NCI-H1930 (cell line): Measurements from ENCODE around the gene EIF4A2.
A peak's percentile ranks its signal among the peaks of the same experiment; 100 is the strongest.
"Not testable (repeated sequence)": the region's sequence is repeated elsewhere in the genome, so short reads cannot be mapped to it uniquely, and the experiment has no call there.

ENCODE experiments used
- DNase-seq, 2 experiments: peaks; one replicate each; lab custom pipeline; 2025; lab: John Stamatoyannopoulos, UW

The EIF4A2 gene

GRCh38 chr3:186784820-186785494 lies 1.6 kb downstream of the EIF4A2 start:
- no peak for DNase-seq

DNA sequence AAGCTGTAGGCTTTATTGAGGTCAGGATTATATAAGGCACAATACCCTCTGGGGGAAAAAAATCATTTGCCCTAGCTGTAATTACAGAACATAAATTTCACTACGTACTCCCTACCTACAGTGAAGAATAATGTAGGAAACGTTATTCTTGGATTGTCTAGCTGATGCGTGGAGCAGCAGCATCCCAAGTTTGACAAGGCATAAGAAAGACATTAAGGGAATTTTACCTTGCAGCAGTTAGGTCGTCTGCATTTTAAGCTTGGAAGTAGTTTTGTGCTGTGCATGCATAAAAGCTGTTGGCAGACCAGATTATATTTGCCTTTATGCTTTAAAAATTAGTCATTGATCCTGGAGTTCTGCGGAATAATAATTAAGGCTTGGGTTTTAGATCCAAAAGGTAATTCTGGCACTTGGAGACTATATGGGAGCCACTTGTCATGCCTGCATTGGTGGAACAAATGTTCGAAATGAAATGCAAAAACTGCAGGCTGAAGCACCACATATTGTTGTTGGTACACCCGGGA lies 2.2 kb downstream of the EIF4A2 start:
- no peak for DNase-seq

GRCh38 chr3:186786922-186787321 lies 3.5 kb downstream of the EIF4A2 start:
- no peak for DNase-seq

DNA sequence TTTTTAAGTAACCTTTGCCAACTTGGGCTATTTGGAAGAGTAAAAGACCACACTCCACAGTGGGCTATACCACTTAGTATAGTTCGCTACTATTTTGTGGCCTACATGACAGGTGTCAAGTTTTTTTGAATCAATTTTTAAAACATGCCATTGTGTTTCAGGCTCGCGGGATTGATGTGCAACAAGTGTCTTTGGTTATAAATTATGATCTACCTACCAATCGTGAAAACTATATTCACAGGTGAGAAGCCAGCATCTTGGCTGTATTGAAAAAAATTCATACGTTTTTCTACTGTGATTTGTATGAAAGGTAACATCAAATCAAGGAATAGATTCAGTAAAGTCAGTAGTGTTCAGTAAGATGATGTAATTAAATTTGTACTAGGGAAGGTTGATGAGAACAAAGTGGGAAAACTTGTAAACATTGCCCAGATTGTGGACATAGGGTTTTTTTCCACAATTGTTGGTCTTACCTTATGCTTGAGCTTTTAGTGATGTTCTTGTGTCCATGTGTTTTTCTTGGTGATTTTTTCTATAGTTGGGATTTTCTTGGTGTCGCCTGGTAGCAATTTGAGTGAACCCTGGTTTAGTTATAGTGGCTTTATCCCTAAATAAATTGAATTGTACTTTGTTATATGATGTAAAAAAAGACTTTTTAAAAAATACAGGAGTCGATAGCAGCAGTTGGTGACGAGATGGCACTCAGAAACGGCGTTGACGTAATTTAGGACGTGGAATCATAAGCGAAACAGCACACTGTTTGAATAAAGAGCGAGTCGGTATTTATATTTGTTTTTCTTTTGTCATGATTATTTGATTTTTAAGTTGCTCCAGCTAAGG lies 4.5 kb downstream of the EIF4A2 start:
- no peak for DNase-seq

- no peak for DNase-seq
Measured at GRCh38 chr3:186788482-186789370, 5.3 kb downstream of the EIF4A2 start.

DNA sequence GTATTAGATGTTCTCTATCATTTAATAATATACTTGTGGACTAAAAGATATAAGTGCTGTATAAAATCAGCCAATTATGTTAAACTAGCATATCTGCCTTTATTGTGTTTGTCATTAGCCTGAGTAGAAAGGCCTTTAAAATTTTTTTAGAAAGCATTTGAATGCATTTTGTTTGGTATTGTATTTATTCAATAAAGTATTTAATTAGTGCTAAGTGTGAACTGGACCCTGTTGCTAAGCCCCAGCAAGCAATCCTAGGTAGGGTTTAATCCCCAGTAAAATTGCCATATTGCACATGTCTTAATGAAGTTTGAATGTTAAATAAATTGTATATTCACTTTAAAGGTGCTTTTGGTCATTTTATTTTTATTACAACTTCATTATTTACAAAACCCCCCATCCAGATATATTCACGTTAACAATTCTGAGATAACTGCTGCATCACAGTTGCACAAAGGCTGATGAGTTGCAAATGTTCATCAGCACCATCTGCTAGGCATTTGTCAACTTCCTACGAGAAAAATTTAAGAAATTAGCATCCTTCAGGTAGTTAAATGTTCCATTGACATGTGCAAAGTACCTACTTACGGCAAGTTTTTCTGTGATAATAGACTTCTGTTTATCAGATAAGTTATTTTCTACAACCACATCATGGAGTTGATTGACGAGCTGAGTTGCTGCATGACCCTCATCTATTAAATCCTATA lies 6.3 kb downstream of the EIF4A2 start:
- DNase-seq, result no peak

- DNase-seq, result no peak
Measured at GRCh38 chr3:186790261-186790981, 7.0 kb downstream of the EIF4A2 start.

DNA sequence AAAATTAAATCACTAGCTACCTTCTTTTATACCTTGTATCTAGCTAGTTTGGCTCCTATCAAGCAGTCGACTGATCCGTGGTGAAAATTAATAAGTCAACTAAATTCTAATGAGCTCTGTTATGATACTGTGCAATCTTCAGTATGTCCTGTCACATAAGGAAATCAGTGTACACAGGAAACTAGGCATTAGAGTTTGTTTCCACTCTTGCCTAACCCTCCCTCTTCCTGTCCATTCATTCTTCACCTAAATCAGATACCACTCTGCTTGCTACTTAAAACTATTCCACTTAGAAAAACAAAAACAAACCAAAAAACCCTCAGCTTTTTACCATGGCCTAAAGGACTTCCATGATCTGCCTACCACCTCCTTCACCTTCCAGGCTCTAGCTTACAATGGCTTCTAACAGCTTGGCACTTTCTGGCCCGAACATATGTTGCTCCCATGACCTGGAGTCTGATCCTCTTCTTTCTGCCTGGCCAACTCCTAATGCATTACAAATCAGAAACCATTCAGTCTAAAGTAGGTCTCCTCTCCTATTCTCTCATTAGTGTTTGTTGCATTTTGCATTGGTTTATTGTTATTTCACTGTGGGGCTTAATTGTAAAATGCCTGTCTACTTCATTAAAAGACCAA lies 15.0 kb downstream of the EIF4A2 start:
- no peak for DNase-seq

DNA sequence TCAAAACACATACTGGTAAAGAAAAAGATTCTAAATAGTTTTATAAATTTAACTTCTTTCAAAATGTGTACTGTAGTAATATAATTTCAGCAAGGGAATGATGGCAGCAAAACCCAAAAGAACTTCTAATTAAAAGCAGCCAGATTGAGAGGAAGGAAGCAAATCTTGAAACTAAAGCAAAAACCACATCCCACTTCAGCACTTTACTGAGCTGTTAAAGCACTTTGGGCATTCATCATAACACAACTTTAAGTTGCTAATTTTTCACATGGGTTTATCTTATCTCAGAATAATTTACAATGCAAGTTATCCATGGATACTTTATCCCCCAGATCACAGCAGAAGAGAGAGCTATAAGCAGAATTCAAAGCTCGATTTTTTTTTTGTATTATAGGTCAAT lies 16.9 kb downstream of the EIF4A2 start:
- DNase-seq, result no peak

DNA sequence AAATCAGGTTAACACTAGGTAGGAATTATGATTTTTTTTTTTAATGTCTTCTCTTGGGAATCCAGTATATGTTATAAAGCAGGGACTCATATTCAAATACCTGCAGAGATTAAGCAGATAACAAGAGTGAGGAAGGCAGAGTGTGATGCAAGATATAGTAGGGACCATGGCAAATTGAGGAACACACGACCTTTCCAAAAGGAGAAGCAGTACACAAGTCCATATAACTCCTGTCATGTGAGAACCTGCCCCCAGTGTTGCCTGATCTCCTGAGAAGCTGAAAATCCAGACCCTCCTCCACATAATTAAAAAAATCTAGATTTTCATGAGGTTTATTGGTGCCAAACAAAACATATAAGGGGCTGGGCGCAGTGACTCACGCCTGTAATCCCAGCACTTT lies 19.3 kb downstream of the EIF4A2 start:
- DNase-seq, result no peak

DNA sequence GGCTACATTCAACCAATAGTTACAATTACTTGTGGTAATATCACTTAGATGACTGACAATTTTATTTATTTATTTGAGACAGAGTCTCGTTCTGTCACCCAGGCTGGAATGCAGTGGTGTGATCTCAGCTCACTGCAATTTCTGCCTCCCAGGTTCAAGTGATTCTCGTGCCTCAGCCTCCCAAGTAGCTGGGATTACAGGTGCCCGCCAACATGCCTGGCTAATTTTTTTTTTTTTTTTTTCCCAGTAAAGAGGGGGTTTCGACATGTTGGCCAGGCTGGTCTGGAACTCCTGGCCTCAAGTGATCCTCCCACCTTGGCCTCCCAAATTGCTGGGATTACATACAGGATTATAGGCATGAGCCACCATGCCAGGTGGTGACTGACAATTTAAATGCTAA lies 20.1 kb downstream of the EIF4A2 start:
- not testable (repeated sequence) for DNase-seq

DNA sequence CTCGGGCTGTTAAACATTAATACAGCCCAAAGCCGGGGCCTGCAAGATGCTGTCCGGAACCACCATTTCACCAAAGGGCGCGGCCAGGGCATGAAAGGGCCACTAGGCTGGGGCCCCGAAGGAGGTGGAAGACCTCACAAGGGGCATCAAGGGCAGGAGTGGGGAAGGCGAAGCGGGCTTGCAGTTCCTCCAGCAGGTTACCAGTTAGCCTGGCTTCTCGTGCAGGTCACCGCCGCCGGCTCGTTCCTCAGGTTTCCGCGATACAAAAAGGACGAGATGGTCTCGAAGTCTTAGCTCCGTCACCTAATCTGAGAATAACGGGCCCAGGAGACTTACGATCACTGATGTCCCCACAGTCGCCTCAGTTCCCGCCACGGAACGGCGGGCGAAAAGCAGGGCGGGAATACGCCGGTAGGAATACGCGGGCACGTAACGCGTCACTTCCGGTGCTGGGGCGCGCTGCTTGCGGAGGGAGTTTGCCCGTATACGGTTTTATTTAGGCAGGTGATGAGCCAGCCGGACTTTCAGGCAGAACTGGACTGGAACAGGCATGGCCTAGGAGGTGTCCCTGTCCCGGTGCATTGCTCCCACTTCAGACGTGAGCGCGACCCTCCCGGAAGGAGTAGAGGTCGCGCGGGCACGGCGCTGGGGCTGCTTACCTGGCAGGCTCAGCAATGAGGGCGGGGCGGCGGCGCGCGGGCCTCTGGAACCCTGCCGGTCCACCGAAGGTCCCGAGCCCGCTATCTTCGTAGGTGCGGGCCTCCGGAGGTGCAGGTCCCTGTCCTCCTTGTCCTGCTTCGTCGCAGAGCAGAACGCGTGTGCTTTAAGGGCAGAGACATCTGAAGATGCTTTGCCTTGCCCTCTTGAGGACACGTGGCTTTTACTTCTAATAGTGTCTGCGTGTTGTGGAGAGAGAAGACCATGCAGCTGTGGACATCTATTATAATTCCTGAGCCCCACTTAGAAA lies 23.0 kb downstream of the EIF4A2 start, which contains the start of gene RFC4:
RFC4 (minus strand) TSS at position 394 of the 967 bp plus-strand sequence. CDS start 1,769 bp downstream, outside the sequence.
- DNase-seq, result peak; percentile 52 to 78

GRCh38 chr3:186807231-186807630 lies 23.9 kb downstream of the EIF4A2 start:
- DNase-seq, result no peak

- no peak for DNase-seq
Measured at GRCh38 chr3:186810336-186810996, 27.1 kb downstream of the EIF4A2 start.

GRCh38 chr3:186811313-186811712 lies 27.9 kb downstream of the EIF4A2 start:
- DNase-seq, result not testable (repeated sequence)

DNA sequence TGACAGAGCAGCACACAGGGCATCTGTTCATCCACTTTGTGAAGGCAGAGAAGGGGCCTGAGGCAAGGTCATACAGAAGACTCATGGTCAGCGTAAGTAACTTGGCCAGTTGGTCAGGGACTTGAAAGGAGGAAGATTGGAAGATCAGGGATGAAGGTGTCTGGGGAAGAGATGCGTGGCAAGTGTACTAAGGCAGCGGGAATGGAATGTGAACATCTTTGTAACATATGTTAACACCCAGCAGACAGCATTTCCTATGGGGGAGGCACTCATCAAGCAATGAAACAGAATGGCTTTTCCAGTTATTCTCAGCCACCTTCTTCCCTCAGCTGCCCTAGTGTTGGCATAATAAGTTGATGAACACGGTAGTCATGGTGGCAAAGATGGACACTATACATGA lies 30.7 kb downstream of the EIF4A2 start:
- DNase-seq, result no peak

- no peak for DNase-seq
Measured at GRCh38 chr3:186815435-186815834, 32.1 kb downstream of the EIF4A2 start.

- no peak for DNase-seq
Measured at GRCh38 chr3:186818516-186818915, 35.1 kb downstream of the EIF4A2 start.
